Upper lobe of left lung (tissue), 4 donors: Measurements from ENCODE around the gene MBD3.

Experiments
- POLR2A ChIP-seq, 4 donors: fragments of 450-650 bp; IDR thresholded peaks; one replicate each; pipeline ENCODE4 v1.5.1; 2016 to 2017; ENCODE audit warnings: antibody characterized with exemption in 4 of 4, mild to moderate bottlenecking in 2 of 4
- POLR2AphosphoS5 ChIP-seq, 2 donors: sonication (generic); formaldehyde crosslinking; IDR thresholded peaks; one replicate each; pipeline ENCODE4 v1.5.1; 2017; ENCODE audit warnings: antibody characterized with exemption in 2 of 2
- TF ChIP-seq, protein P1 (sequence below), 6 experiments: fragments of 450-650 bp in 4 of 6; fragments of 200-600 bp in 2 of 6; sonication (generic) in 2 of 6; IDR thresholded peaks; one replicate each; pipeline ENCODE4 v1.5.1; 2016 to 2019; ENCODE audit warnings: antibody characterized with exemption in 6 of 6

- TF ChIP-seq POLR2AphosphoS5 (IDR thresholded peaks at IDR 0.05) (no peak), POLR2A (IDR thresholded peaks at IDR 0.05) (no peak)
- TF ChIP-seq, protein P1, sequence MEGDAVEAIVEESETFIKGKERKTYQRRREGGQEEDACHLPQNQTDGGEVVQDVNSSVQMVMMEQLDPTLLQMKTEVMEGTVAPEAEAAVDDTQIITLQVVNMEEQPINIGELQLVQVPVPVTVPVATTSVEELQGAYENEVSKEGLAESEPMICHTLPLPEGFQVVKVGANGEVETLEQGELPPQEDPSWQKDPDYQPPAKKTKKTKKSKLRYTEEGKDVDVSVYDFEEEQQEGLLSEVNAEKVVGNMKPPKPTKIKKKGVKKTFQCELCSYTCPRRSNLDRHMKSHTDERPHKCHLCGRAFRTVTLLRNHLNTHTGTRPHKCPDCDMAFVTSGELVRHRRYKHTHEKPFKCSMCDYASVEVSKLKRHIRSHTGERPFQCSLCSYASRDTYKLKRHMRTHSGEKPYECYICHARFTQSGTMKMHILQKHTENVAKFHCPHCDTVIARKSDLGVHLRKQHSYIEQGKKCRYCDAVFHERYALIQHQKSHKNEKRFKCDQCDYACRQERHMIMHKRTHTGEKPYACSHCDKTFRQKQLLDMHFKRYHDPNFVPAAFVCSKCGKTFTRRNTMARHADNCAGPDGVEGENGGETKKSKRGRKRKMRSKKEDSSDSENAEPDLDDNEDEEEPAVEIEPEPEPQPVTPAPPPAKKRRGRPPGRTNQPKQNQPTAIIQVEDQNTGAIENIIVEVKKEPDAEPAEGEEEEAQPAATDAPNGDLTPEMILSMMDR (IDR thresholded peaks at IDR 0.05) = no peak
Measured at GRCh38 chr19:1619094-1619439, 26.4 kb upstream of the MBD3 start.
